GM18508 (cell line): ENCODE data around the gene CACFD1.

Source experiments
- ATAC-seq: cut with Tn5 transposase; IDR thresholded peaks from one replicate; pipeline ENCODE4 v1.9.1; 2021; ENCODE audit warnings: moderate number of reproducible peaks; ENCODE audit not compliant: insufficient read depth, unreplicated experiment

CACFD1 gene

GRCh38 chr9:133461975-133462374, 2.2 kb downstream of the CACFD1 start:
- no peak for ATAC-seq

- ATAC-seq: no peak
These were observed 3.6 kb downstream of the CACFD1 start for GRCh38 chr9:133463234-133463863.

- no peak for ATAC-seq
These were observed 4.3 kb downstream of the CACFD1 start for GRCh38 chr9:133463864-133464615.

- no peak for ATAC-seq
These were observed 4.9 kb downstream of the CACFD1 start for GRCh38 chr9:133464638-133465037.

GRCh38 chr9:133465984-133466383, 6.2 kb downstream of the CACFD1 start:
- no peak for ATAC-seq

GRCh38 chr9:133467101-133467500, 7.3 kb downstream of the CACFD1 start:
- ATAC-seq: no peak

GRCh38 chr9:133468374-133468773, 8.6 kb downstream of the CACFD1 start:
- no peak for ATAC-seq

- ATAC-seq: no peak
These were observed 9.1 kb downstream of the CACFD1 start for GRCh38 chr9:133468777-133469421.

- no peak for ATAC-seq
These were observed 10.7 kb downstream of the CACFD1 start for GRCh38 chr9:133470427-133470924.

GRCh38 chr9:133470988-133471387, 11.2 kb downstream of the CACFD1 start:
- no peak for ATAC-seq

- ATAC-seq: no peak
These were observed 11.9 kb downstream of the CACFD1 start for GRCh38 chr9:133471551-133472276.

- no peak for ATAC-seq
These were observed 12.5 kb downstream of the CACFD1 start for GRCh38 chr9:133472277-133472645.

GRCh38 chr9:133472753-133473378, 13.1 kb downstream of the CACFD1 start:
- no peak for ATAC-seq

- no peak for ATAC-seq
These were observed 14.0 kb downstream of the CACFD1 start for GRCh38 chr9:133473743-133474142.

- ATAC-seq: no peak
These were observed 14.4 kb downstream of the CACFD1 start for GRCh38 chr9:133474215-133474614.

GRCh38 chr9:133474853-133475252, 15.1 kb downstream of the CACFD1 start:
- no peak for ATAC-seq

GRCh38 chr9:133475292-133476012, 15.7 kb downstream of the CACFD1 start:
- no peak for ATAC-seq

GRCh38 chr9:133476036-133476931, 16.5 kb downstream of the CACFD1 start:
- ATAC-seq: no peak

- no peak for ATAC-seq
These were observed 17.2 kb downstream of the CACFD1 start for GRCh38 chr9:133476941-133477340.
